NCI-H1105 (cell line): ENCODE results near the gene PRKACA.
"Not testable (repeated sequence)": the region's sequence is repeated elsewhere in the genome, so short reads cannot be mapped to it uniquely, and the experiment has no call there.

Experiments
- DNase-seq: peaks from one replicate; lab custom pipeline; 2025; lab: John Stamatoyannopoulos, UW

Gene PRKACA

GRCh38 chr19:14066134-14066533 lies 51.4 kb downstream of the PRKACA start:
- DNase-seq: no peak

GRCh38 chr19:14063105-14063504 lies 54.5 kb downstream of the PRKACA start:
- no peak for DNase-seq

DNA sequence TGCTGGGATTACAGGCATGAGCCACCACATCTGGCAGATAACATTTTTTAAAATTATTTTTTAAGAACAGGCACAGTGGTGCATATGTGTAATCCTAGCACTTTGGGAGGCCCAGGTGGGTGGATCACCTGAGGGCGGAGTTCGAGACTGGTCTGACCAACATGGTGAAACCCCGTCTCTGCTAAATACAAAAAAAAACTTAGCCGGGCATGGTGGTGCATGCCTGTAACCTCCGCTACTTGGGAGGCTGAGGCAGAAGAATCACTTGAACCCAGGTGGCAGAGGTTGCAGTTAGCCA lies 55.1 kb downstream of the PRKACA start:
- DNase-seq: no peak

- DNase-seq: no peak
Measured at GRCh38 chr19:14061751-14062557, 55.6 kb downstream of the PRKACA start, which contains the start of gene PALM3. PALM3 (minus strand) TSS chr19:14062076; CDS start chr19:14061980, 96 bp downstream.

DNA sequence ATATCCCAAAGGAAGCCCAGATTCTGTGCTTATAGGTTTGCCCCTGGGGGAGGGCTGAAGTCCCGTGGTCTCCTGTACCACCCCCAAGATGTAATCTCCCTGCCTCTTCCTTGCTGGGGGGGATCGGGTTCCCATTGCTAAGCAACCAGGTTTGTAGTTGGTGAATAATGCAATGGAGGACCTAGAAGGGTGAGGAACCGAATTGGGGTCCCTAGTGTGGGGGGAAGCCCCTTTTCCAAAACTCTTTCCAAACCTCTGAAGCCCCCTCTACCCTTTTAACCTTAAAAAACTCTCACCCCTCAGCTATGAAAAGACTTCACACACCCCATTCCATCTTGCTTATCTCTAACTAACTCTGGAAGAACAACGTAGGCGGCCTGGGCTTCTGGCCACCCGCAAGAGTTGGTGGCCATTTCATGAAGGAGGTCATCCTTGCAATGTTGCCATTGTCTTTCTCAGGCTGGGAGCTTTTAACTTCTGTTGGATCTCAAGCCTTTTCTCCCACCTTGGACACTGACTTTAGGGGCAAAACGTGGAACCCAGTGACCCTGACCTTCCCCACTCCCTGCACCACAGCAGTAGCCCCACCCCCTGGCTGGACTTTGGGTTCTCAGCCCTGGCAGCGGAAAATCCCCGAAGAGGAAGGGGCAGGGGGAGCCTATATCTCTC lies 56.3 kb downstream of the PRKACA start:
- no peak for DNase-seq

- no peak for DNase-seq
Measured at GRCh38 chr19:14059652-14060155, 57.9 kb downstream of the PRKACA start.

DNA sequence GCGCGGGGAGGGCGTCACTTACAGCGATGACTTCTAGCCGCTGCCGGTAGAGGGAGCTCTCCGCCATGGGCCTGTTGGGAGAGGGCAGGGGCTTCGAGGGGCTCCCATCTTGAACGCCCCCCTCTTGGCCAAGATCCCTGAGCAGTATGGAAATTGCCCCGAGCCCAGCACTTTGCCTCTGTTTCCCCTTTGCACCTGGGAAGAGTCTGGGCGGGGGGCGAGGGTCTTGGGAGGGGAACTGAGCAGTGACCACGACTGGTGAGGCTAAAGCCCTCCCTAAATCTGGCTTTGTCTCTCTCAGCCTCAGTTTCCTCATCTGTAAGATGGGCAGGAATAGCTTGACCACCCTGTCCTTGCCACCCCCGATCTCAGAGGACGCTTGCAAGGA lies 58.5 kb downstream of the PRKACA start:
- no peak for DNase-seq

DNA sequence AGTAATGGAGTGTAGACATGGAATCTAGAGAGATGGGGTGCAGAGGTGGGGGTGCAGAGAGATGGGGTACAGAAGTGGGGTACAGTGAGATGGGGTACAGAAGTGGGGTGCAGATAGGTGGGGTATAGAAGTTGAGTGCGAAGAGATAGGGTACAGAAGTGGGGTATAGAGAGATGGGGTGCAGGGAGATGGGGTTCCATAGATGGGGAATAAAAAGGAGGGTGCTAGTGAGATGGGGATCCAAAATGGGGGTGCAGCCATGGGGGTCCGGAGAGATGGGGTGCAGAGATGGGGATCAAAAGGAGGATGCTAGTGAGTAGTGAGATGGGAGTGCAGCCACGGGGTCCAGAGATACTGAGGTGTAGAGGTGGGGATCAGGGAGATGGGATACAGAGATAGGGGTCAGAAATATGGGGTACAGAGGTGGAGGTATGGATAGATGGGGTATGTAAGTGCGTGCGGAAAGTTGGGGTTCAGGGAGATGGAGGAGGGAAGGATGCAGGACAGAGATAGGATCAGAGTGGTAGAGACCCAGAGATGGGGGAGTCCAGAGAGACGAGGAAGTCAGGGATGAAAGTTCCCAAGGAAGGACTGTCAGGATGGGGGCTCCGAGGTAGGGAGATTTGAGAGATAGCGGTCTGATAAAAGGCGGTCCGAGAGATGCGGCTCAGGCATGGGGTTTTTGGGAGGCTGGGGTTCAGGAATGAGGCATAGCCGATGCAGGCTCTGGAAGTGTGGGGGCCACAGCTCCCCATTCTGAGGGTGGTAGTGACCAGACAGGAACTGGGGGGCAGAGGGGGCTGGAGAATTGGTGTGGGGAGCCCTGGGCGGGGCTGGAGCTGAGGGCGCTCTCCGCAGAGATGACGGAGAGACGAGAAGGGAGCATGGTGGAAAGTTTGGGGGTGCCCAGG lies 59.1 kb downstream of the PRKACA start:
- no peak for DNase-seq

DNA sequence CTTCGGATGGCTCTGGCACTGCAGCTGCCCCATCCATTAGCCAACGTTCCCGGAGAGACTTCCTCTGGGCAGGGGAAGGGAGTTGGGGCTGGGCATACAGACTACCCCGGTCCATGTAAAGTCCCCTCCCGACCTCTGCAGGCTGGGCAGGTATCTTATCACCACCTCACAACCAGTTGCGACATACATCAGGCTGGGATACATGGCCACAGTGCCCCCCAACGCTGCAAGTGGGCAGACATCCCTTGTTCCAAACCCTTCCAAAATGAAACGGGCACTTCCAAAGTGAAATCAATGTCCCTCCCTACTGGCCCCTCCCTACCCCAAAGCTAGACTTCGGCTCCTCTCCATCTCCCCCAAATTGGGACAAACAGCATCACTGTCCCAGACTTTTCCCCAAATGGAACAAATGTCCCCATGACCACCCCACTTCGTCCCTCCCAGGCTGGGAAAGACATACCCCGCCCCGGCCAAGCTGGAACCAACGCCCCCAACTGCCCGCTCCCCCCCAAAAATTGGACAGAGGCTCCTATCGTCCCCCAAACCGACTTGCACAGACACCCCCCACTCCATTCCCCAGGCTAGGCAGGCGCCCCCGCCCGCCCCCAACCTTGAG lies 60.7 kb downstream of the PRKACA start:
- no peak for DNase-seq

DNA sequence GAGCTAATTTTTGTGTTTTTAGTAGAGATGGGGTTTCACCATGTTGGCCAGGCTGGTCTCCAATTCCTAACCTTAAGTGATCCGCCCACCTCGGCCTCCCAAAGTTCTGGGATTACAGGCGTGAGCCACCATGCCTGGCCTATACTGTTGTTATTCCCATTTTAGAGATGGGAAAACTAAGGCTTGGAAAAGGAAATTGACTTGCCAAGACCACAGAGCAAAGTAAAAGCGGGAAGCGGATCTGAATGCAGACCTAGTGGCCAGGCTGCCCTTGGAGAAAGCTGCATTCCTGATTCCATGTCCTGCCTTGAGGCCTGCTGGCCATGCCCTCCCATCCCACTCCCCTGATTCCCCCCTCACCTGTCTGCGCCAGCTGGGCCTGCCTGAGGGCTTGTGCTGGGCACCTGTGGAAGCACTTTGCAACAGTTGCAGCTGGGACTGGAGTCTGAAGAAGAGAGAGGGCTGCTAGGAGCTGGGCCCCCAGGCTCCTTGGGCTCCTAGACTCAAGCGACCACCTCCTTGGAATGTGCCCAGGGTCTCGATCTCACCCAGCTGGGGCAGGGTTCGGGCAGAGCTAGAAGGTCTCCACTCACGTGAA lies 61.4 kb downstream of the PRKACA start:
- DNase-seq: no peak

DNA sequence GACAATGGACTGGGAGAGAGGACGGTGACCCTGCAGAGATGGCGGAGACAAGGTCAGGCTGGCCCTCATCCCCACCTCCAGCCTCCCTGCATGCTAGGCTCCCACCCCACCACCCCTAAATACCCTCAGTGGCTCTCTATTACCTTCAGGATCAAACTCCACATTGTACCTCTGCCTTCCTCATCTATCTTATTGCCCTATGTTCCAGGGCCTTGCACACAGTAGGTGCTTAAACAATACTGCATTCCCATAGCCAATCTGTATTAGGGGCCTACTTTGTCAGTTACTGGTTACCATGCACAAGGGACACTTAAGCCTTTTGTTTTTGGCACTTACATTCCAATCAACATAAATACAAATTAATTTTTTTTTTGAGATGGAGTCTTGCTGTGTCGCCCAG lies 62.2 kb downstream of the PRKACA start:
- no peak for DNase-seq

DNA sequence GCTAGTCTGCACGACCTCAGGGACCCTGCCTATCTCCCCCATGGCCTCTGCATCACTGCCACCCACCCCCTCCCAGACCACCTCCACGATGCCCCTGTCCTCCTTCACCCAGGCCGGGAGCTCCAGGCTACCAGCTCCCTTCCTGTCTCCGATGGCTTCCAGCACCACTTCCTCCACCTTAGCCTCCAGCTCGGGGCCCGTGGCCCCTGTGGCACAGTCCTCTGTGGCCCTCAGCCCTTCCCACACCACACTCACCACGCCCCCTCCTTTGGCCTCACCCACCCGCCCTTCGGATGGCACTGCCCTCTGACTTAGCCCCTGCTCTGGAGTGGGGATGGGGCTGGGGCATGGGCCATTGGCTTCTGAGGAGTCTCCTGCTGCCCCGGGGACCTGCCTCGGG lies 62.8 kb downstream of the PRKACA start:
- no peak for DNase-seq

DNA sequence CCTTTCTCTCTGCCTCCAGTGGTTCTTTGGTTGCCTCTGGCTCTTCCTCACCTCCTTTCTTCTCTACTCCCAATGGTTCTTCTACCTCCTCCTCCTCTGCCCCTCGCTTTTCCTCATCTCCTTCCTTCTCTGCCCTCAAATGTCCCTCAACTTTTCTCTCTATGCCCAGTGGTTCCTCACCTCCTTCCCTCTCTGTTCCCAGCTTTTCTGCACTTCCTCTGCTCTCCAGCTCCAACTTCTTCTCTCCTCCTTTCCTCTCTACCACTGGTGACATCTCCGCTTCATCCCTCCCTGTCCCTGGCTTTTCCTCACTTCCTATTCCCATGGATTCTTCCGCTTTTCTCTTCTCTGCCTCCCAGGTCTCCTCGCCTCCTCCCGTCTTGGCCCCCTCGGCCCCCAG lies 63.5 kb downstream of the PRKACA start:
- DNase-seq: no peak

DNA sequence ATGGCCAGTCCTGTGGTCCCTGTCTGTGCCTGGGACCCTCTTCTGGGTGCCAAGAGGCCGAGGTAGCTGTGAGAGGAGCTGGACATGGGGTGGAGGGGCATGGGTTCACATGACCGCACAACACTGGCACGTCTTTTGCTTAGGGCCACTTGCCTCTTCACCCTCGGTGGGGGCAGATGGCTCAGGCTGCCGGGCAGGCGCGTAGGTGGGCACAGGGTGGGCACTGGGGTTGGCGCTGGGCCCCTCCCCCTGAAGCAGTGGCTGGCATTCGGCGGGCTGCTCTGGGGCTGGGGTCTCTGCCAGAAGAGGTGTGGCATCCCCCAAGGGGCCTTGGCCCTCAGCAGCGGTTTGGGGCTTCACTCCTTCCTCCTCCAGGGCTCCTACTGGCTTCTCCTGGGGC lies 64.1 kb downstream of the PRKACA start:
- no peak for DNase-seq

GRCh38 chr19:14053032-14053431 lies 64.5 kb downstream of the PRKACA start:
- no peak for DNase-seq

DNA sequence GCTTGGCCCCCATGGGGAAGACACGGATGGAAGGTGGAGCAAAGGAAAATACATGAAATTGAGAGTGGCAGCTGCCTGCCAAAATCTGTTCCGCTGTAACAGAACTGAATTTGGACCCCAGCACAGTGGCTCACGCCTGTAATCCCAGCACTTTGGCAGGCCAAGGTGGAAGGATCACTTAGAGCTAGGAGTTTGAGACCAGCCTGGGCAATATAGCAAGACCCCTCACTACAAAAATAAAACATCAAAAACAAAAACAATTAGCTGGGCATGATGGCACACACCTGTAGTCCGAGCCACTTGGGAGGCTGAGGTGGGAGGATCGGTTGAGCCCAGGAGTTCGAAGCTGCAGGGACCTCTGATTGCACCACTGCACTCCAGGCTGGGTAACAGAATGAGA lies 65.1 kb downstream of the PRKACA start:
- no peak for DNase-seq

GRCh38 chr19:14051980-14052379 lies 65.6 kb downstream of the PRKACA start:
- no peak for DNase-seq

GRCh38 chr19:14050961-14051360 lies 66.6 kb downstream of the PRKACA start:
- not testable (repeated sequence) for DNase-seq

- no peak for DNase-seq
Measured at GRCh38 chr19:14050512-14050911, 67.0 kb downstream of the PRKACA start.

GRCh38 chr19:14048443-14049153 lies 69.0 kb downstream of the PRKACA start:
- DNase-seq: peak; percentile 4

- DNase-seq: not testable (repeated sequence)
Measured at GRCh38 chr19:14047866-14048265, 69.7 kb downstream of the PRKACA start.
